Measurements from ENCODE around the gene PATZ1. TPM values are rescaled to one million over a fixed set of nuclear protein-coding genes. Genes with fewer than 3 reads are reported as not detected.

PATZ1 gene
- total RNA-seq, 1 experiment from 2014 or later: 58.5 TPM

- Histone ChIP-seq H3K4me1 (ENCODE audit: insufficient read depth, low read length, poor library complexity, severe bottlenecking) (no peaks in the 10 kb centered on the region), H3K9me3 (ENCODE audit: low read depth, low read length, poor library complexity, severe bottlenecking) (no peaks in the 10 kb centered on the region), H3K4me3 (ENCODE audit: low read depth, low read length, poor library complexity, severe bottlenecking) (no peak overlapping the region), H3K27ac (ENCODE audit: low read depth, low read length, poor library complexity, severe bottlenecking) (no peak overlapping the region), H3K36me3 (ENCODE audit: insufficient read depth, low read length, poor library complexity, severe bottlenecking) (peaks cover 88% of the 10 kb centered on the region), H3K27me3 (replicated peaks; ENCODE audit: insufficient read depth, low read depth, low read length, poor library complexity) (no peaks in the 10 kb centered on the region)
- intact Hi-C loops (cut with micrococcal nuclease; ENCODE audit: unreplicated experiment): no loop called here
- DNase-seq (ENCODE audit: low spot score): no peak
- TF ChIP-seq CTCF (conservative IDR thresholded peaks at IDR 0.05; ENCODE audit: low read depth, low read length) (no peak), EZH2 (IDR thresholded peaks at IDR 0.05; ENCODE audit: borderline replicate concordance, low read depth, low read length, poor library complexity, severe bottlenecking) (no peak)
- no TSS peak for BruUV-seq (replicated peaks)
- ChIA-PET CTCF (interaction anchor here (0.5 kb wide), 1 partner anchor 72 kb away, joined by 4 read pairs; no protein-coding TSS in a partner anchor), POLR2A (ENCODE audit: low non-redundant PET) (no interaction called here)
Measured at GRCh38 chr22:31333641-31334040, 12.5 kb downstream of the PATZ1 start.

GRCh38 chr22:31332886-31333285, 13.3 kb downstream of the PATZ1 start:
- H3K9me3 ChIP-seq (ENCODE audit: low read depth, low read length, poor library complexity, severe bottlenecking): no peaks in the 10 kb centered on the region
- ChIA-PET POLR2A (ENCODE audit: low non-redundant PET) (no interaction called here), CTCF (no interaction called here)
- no peak overlapping the region for H3K4me3 ChIP-seq (ENCODE audit: low read depth, low read length, poor library complexity, severe bottlenecking)
- no peak overlapping the region for H3K27ac ChIP-seq (ENCODE audit: low read depth, low read length, poor library complexity, severe bottlenecking)
- H3K4me1 ChIP-seq (ENCODE audit: insufficient read depth, low read length, poor library complexity, severe bottlenecking): no peaks in the 10 kb centered on the region
- peaks cover 90% of the 10 kb centered on the region for H3K36me3 ChIP-seq (ENCODE audit: insufficient read depth, low read length, poor library complexity, severe bottlenecking)
- no TSS peak for BruUV-seq (replicated peaks)
- H3K27me3 ChIP-seq (replicated peaks; ENCODE audit: insufficient read depth, low read depth, low read length, poor library complexity): no peaks in the 10 kb centered on the region
- TF ChIP-seq EZH2 (IDR thresholded peaks at IDR 0.05; ENCODE audit: borderline replicate concordance, low read depth, low read length, poor library complexity, severe bottlenecking): no peak
- no peak for TF ChIP-seq CTCF (conservative IDR thresholded peaks at IDR 0.05; ENCODE audit: low read depth, low read length)
- intact Hi-C loops (cut with micrococcal nuclease; ENCODE audit: unreplicated experiment): no loop called here
- DNase-seq (ENCODE audit: low spot score): no peak

GRCh38 chr22:31332010-31332409, 14.1 kb downstream of the PATZ1 start:
- no peak overlapping the region for H3K4me3 ChIP-seq (ENCODE audit: low read depth, low read length, poor library complexity, severe bottlenecking)
- H3K36me3 ChIP-seq (ENCODE audit: insufficient read depth, low read length, poor library complexity, severe bottlenecking): peaks cover 91% of the 10 kb centered on the region
- H3K27ac ChIP-seq (ENCODE audit: low read depth, low read length, poor library complexity, severe bottlenecking): no peak overlapping the region
- ChIA-PET CTCF (no interaction called here), POLR2A (ENCODE audit: low non-redundant PET) (no interaction called here)
- H3K9me3 ChIP-seq (ENCODE audit: low read depth, low read length, poor library complexity, severe bottlenecking): no peaks in the 10 kb centered on the region
- H3K4me1 ChIP-seq (ENCODE audit: insufficient read depth, low read length, poor library complexity, severe bottlenecking): no peaks in the 10 kb centered on the region
- TF ChIP-seq EZH2 (IDR thresholded peaks at IDR 0.05; ENCODE audit: borderline replicate concordance, low read depth, low read length, poor library complexity, severe bottlenecking) (no peak), CTCF (conservative IDR thresholded peaks at IDR 0.05; ENCODE audit: low read depth, low read length) (no peak)
- intact Hi-C loops (cut with micrococcal nuclease; ENCODE audit: unreplicated experiment): no loop called here
- no TSS peak for BruUV-seq (replicated peaks)
- no peak for DNase-seq (ENCODE audit: low spot score)
- H3K27me3 ChIP-seq (replicated peaks; ENCODE audit: insufficient read depth, low read depth, low read length, poor library complexity): no peaks in the 10 kb centered on the region

Measured in A673 (cell line).